Posterior vena cava (tissue), 2 donors: ENCODE results near the gene KRTAP5-7. TPM values are rescaled to one million over a fixed set of nuclear protein-coding genes. Genes with fewer than 3 reads are reported as not detected.
A peak's percentile ranks its signal among the peaks of the same experiment; 100 is the strongest.
"Not testable (repeated sequence)": the region's sequence is repeated elsewhere in the genome, so short reads cannot be mapped to it uniquely, and the experiment has no call there.

ENCODE experiments used
- DNase-seq: peaks from one replicate; pipeline ENCODE4 v3.0.0-alpha.2; 2020; ENCODE audit warnings: low spot score
- intact Hi-C, 2 donors: fragments of 100-400 bp; cut with DNase I; formaldehyde crosslinking; loops; one replicate each; pipeline versions ENCODE4 v1.14.1 to v1.14.2; 2022 to 2023
- total RNA-seq, 2 donors: library from RNA; stranded (reverse); fragmentation: NEBNext Ultra II Directional; extraction: Animal tissue kit (Norgen Biotek cat#: 25700); gene quantifications; one replicate each; pipeline ENCODE4 v1.2.1, GENCODE V29; 2021
- donor health status: DM: yes; HTN: yes; CAD: no.
- donor health status: DM: yes; HTN: yes; CAD: no.

KRTAP5-7 gene
- total RNA-seq, 2 donors from 2014 or later: 0.24 TPM; not detected in 1

GRCh38 chr11:71548716-71549151, 21.7 kb downstream of the KRTAP5-7 start:
- no peak for DNase-seq
- intact Hi-C loops: no loop called here

- intact Hi-C loops: no loop called here
These were observed 24.6 kb downstream of the KRTAP5-7 start for GRCh38 chr11:71551711-71552110.

GRCh38 chr11:71554996-71555395, 27.9 kb downstream of the KRTAP5-7 start:
- DNase-seq: peak; percentile 50
- intact Hi-C loops: no loop called here

More at GRCh38 chr11:71551711-71552110, 24.6 kb downstream of the KRTAP5-7 start:
- DNase-seq: no peak

DNA sequence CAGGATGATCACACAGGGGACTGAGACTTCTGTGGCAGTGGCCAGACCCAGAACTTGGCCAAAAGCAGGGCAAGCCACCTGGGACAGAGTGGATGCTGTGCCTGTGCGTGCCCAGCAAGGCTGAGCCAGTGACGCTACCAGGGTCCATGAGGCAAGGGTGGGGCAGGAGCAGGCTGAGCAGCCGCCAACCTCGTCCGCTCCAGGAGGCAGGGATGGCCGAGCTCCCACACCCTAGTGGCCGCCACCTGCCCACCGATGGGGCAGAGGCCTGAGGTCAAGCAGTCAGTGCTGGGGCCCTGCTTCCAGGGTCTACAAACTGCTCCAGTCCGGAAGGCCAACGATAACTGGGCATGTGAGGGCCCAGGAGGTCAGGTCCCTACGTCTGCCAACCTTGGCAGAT, 28.4 kb downstream of the KRTAP5-7 start:
- intact Hi-C loops: no loop called here
- peak; percentile 62 for DNase-seq

- no peak for DNase-seq
These were observed 29.0 kb downstream of the KRTAP5-7 start for GRCh38 chr11:71556018-71556417.

GRCh38 chr11:71557257-71557656, 30.2 kb downstream of the KRTAP5-7 start:
- DNase-seq: no peak
- intact Hi-C loops: no loop called here

More at GRCh38 chr11:71556018-71556417, 29.0 kb downstream of the KRTAP5-7 start:
- intact Hi-C loops: no loop called here

GRCh38 chr11:71558996-71559395, 31.9 kb downstream of the KRTAP5-7 start:
- intact Hi-C loops: no loop called here
- no peak for DNase-seq

DNA sequence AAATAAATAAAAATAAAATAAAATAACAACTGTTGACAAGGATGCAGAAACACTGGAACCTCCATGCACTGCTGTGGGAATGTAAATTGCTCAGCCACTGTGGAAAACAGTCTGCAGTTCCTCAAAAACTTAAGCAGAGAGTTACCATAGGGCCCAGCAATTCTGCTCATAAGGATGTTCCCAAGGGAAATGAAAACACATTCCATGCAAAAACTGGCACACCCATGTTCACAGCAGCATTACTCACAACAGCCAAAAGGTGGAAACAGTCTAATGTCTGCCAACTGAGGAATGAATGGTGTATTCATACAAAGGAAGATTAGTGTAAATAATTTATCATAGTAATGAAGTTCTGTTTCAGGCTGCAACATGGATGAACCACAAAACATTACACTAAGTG, 35.1 kb downstream of the KRTAP5-7 start:
- intact Hi-C loops: no loop called here
- DNase-seq: no peak

GRCh38 chr11:71563406-71563805, 36.3 kb downstream of the KRTAP5-7 start:
- intact Hi-C loops: no loop called here
- DNase-seq: peak; percentile 38

DNA sequence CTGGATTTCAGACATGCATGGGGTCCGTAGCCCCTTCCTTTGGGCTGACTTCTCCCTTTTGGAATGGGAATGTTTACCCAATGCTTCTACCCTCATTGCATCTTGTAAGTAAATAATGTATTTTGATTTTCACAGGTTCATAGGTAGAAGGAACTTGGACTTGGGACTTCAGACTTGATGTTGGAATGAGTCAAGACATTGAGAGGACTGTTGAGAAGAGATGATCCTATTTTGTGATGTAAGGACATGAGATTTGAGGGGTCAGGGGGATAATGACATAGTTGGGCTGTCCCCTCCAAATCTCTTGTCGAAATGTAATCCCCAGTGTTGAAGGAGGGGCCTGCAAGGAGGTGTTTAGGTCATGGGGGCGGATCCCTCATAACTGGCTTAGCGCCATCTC, 37.4 kb downstream of the KRTAP5-7 start:
- DNase-seq: no peak
- intact Hi-C loops: no loop called here

- DNase-seq: peak; percentile 34
- intact Hi-C loops: no loop called here
These were observed 38.2 kb downstream of the KRTAP5-7 start, which contains the start of gene KRTAP5-10 for GRCh38 chr11:71565263-71565662. KRTAP5-10 (plus strand) TSS chr11:71565563; CDS start chr11:71565588, 25 bp downstream.

DNA sequence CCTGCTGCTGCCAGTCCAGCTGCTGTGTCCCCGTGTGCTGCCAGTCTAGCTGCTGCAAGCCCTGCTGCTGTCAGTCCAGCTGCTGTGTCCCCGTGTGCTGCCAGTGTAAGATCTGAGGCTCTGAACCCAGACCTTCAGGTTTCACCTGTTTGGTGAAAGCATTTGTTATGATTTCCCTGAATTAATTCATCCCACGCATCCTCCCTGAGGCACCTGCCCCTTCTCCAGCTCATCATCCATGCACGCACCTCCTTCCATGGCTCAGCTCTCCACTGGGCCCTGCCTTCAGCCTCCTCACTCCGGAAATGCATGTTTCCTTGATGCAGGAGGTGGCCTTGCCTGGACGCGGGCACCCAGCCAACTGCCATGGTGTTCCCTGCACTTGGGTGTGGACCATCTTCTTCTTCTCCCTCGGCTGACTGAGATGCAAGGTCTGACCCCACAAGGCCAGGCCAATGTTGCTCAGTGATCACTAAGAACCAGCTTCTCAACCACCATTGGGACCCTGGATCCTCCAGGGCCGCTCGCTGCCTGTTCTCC, 39.1 kb downstream of the KRTAP5-7 start:
- intact Hi-C loops: no loop called here
- peak; percentile 74 for DNase-seq

- intact Hi-C loops: not testable (repeated sequence)
- peak; percentile 30 for DNase-seq
These were observed 39.8 kb downstream of the KRTAP5-7 start for GRCh38 chr11:71566626-71567599.

DNA sequence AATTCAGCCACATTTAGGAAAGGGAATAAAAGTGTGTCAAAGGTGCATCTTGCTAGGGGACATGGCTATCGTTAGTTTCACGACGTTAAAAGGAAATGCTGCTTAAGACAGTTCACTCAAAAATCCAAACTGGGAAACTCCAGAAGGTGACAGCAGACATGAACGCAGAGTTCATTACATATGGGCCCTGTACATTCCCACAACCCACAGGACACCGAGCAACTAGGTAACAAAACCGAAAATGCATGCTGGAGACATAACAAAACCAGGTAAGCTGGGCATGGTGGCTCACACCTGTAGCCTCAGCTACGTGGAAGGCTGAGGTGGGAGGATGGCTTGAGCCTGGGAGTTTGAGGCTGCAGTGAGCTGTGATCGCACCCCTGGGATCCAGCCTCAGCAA, 40.6 kb downstream of the KRTAP5-7 start:
- intact Hi-C loops, DNase-seq: not testable (repeated sequence)

DNA sequence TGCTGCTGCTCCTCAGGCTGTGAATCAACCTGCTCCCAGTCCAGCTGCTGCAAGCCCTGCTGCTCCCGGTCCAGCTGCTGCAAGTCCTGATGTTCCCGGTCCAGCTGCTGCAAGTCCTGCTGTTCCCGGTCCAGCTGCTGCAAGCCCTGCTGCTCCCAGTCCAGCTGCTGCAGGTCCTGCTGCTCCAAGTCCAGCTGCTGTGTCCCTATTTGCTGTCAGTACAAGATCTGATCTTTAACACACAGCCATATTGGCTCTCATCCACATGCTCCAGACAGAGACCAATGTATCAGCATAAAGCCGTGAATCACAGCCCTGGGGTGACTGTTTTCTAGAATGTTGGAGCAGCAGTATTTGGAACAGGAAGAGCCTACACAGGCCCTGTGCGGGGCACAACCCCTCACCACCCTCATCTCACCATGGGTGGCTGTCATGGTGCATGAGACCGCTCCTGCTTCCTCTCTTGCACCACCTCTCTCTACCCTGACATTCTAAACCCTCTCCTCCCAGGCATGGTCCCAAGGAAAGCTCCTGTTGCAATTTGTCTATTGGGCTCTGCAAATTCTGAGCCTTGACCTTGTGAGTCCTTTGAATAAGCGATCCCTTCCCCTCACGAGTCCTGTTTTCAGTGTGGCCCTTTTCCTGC, 41.8 kb downstream of the KRTAP5-7 start:
- intact Hi-C loops: no loop called here
- DNase-seq: peak; percentile 62

GRCh38 chr11:71571101-71571850, 44.2 kb downstream of the KRTAP5-7 start:
- peak; percentile 76 for DNase-seq
- intact Hi-C loops: loop anchor here in 1 of 2 donors (5.0 kb wide), 1 partner anchor 639 kb away; no protein-coding TSS in a partner anchor

GRCh38 chr11:71572811-71573210, 45.7 kb downstream of the KRTAP5-7 start:
- DNase-seq: no peak
- intact Hi-C loops: loop anchor here in 1 of 2 donors (5.0 kb wide), 1 partner anchor 641 kb away; no protein-coding TSS in a partner anchor

- intact Hi-C loops: loop anchor here in 1 of 2 donors (5.0 kb wide), 1 partner anchor 642 kb away; no protein-coding TSS in a partner anchor
- no peak for DNase-seq
These were observed 47.4 kb downstream of the KRTAP5-7 start for GRCh38 chr11:71574418-71574817.
